DND-41 (cell line): ENCODE data around the gene PALM.
"Not testable (repeated sequence)": the region's sequence is repeated elsewhere in the genome, so short reads cannot be mapped to it uniquely, and the experiment has no call there.

Source experiments
- CTCF ChIP-seq: IDR thresholded peaks from 2 replicates; pipeline ENCODE4 v1.5.1; 2012; ENCODE audit warnings: borderline replicate concordance, low read length, moderate library complexity, mild to moderate bottlenecking; ENCODE audit not compliant: poor library complexity, severe bottlenecking; ENCODE audit errors: extremely low read depth
- EZH2 ChIP-seq: IDR thresholded peaks from 3 replicates; pipeline ENCODE4 v1.6.1; 2012; ENCODE audit warnings: borderline replicate concordance, low read depth, mild to moderate bottlenecking, moderate library complexity, low read length, inconsistent platforms; ENCODE audit not compliant: severe bottlenecking

- not testable (repeated sequence) for TF ChIP-seq CTCF, EZH2
These were observed 20.8 kb downstream of the PALM start for GRCh38 chr19:729564-729963.
